Endothelial cell of umbilical vein (primary cell): ENCODE measurements around the gene TTI1. TPM values are rescaled to one million over a fixed set of nuclear protein-coding genes. Genes with fewer than 3 reads are reported as not detected.
A peak's percentile ranks its signal among the peaks of the same experiment; 100 is the strongest.

Experiments
- Bru-seq: library from RNA; stranded (reverse); fragments of 400-500 nt; gene quantifications from one replicate; lab custom pipeline; 2021; lab: Mats Ljungman, UMichigan
- BruChase-seq, 2 experiments: library from RNA; stranded (reverse); fragments of 400-500 nt; gene quantifications; one replicate each; lab custom pipeline; 2021; lab: Mats Ljungman, UMichigan
- BruUV-seq: library from RNA; stranded (reverse); fragments of 400-500 nt; replicated peaks from 2 replicates; lab custom pipeline; 2021; lab: Mats Ljungman, UMichigan
- CTCF ChIA-PET: fragments of 300-600, 350-600 bp; sonication (Branson Sonifier 250); formaldehyde crosslinking; loops from one replicate; lab custom pipeline; 2021; ENCODE audit warnings: antibody characterized with exemption, inconsistent platforms; lab: Charles Lee
- POLR2A ChIA-PET: fragments of 300-600, 350-600 bp; sonication (Branson Sonifier 250); formaldehyde crosslinking; loops from one replicate; lab custom pipeline; 2021; ENCODE audit warnings: antibody characterized with exemption, inconsistent platforms; lab: Charles Lee
- DNase-seq: peaks from one replicate; pipeline ENCODE4 v3.0.0-alpha.2; 2011; ENCODE audit warnings: low read depth, low spot score
- FAIRE-seq: peaks from 2 replicates; lab custom pipeline; 2011; peaks lifted over from hg19 to GRCh38; lab: Jason Lieb, UNC
- H2AFZ ChIP-seq: 2 replicates; pipeline ENCODE4 v1.6.0; 2012; ENCODE audit warnings: low read depth, low read length, control low read depth, inconsistent platforms
- H3K27ac ChIP-seq: 2 replicates; pipeline ENCODE4 v1.5.1; 2011; ENCODE audit warnings: low read depth, mild to moderate bottlenecking, control low read depth, low read length, moderate library complexity; ENCODE audit not compliant: insufficient read depth
- H3K27me3 ChIP-seq, 2 experiments: 2 replicates each; pipeline versions ENCODE4 v1.6.0 to v1.6.1; 2011; ENCODE audit warnings: low read length in 2 of 2, mixed read lengths in 1 of 2; ENCODE audit not compliant: control insufficient read depth in 2 of 2, insufficient read depth in 2 of 2
- H3K36me3 ChIP-seq, 2 experiments: 2 replicates in 1 of 2; 3 replicates in 1 of 2; pipeline ENCODE4 v1.5.1; 2011; ENCODE audit warnings: low read length in 2 of 2, mild to moderate bottlenecking in 1 of 2, moderate library complexity in 1 of 2; ENCODE audit not compliant: control insufficient read depth in 2 of 2, insufficient read depth in 2 of 2; ENCODE audit errors: extremely low read depth in 1 of 2
- H3K4me1 ChIP-seq: 3 replicates; pipeline ENCODE4 v1.5.1; 2011; ENCODE audit warnings: mild to moderate bottlenecking, low read length; ENCODE audit not compliant: control insufficient read depth, insufficient read depth; ENCODE audit errors: extremely low read depth
- H3K4me2 ChIP-seq: 2 replicates; pipeline ENCODE4 v1.6.1; 2011; ENCODE audit warnings: low read length, control low read depth, mixed read lengths; ENCODE audit not compliant: insufficient read depth
- H3K4me3 ChIP-seq, 3 experiments: fragments of 200-600 bp in 1 of 3; sonication (generic), shearing (Covaris generic) in 1 of 3; replicated peaks in 1 of 3; 2 replicates each; pipeline ENCODE4 v1.5.1; 2011 to 2016; ENCODE audit warnings: control low read depth in 3 of 3, low read length in 3 of 3, mild to moderate bottlenecking in 2 of 3, inconsistent platforms in 1 of 3, low read depth in 1 of 3, moderate library complexity in 1 of 3; ENCODE audit not compliant: insufficient read depth in 1 of 3
- H3K79me2 ChIP-seq: 2 replicates; pipeline ENCODE4 v1.6.0; 2012; ENCODE audit warnings: low read length, inconsistent platforms; ENCODE audit not compliant: control insufficient read depth, insufficient read depth
- H3K9ac ChIP-seq: replicated peaks from 2 replicates; pipeline ENCODE3; 2011; ENCODE audit warnings: low read length, control low read depth; ENCODE audit not compliant: insufficient read depth; ENCODE audit errors: extremely low read depth
- H3K9me1 ChIP-seq: replicated peaks from 3 replicates; pipeline ENCODE4 v1.6.0; 2011; ENCODE audit warnings: mild to moderate bottlenecking, low read length; ENCODE audit not compliant: control insufficient read depth, insufficient read depth; ENCODE audit errors: extremely low read depth
- H3K9me3 ChIP-seq: replicated peaks from 2 replicates; pipeline ENCODE4 v1.5.1; 2012; ENCODE audit warnings: low read length, inconsistent platforms; ENCODE audit not compliant: control insufficient read depth, insufficient read depth
- H4K20me1 ChIP-seq: replicated peaks from 2 replicates; pipeline ENCODE3; 2011; ENCODE audit warnings: mild to moderate bottlenecking, low read length; ENCODE audit not compliant: control insufficient read depth, insufficient read depth; ENCODE audit errors: extremely low read depth
- CTCF ChIP-seq, 2 donors: IDR thresholded peaks; 1 replicate in 1 of 2; 2 replicates in 1 of 2; pipeline ENCODE4 v1.5.1; 2011; ENCODE audit warnings: low read length in 2 of 2, mild to moderate bottlenecking in 2 of 2, moderate library complexity in 2 of 2, control low read depth in 1 of 2, inconsistent platforms in 1 of 2, low read depth in 1 of 2; ENCODE audit not compliant: insufficient read depth in 1 of 2; ENCODE audit errors: extremely low read depth in 1 of 2
- FOS ChIP-seq: IDR thresholded peaks from 2 replicates; pipeline ENCODE4 v1.6.1; 2011; ENCODE audit warnings: mild to moderate bottlenecking, low read length, moderate library complexity, borderline replicate concordance; ENCODE audit not compliant: insufficient read depth
- GATA2 ChIP-seq: IDR thresholded peaks from 2 replicates; pipeline ENCODE4 v1.7.0; 2011; ENCODE audit warnings: low read depth, mild to moderate bottlenecking, moderate library complexity, mixed read lengths, low read length; ENCODE audit not compliant: insufficient read length, insufficient read depth
- MAX ChIP-seq: IDR thresholded peaks from 2 replicates; pipeline ENCODE4 v1.6.1; 2011; ENCODE audit not compliant: insufficient read depth, insufficient read length
- MYC ChIP-seq: IDR thresholded peaks from one replicate; pipeline ENCODE4 v1.6.1; 2011; ENCODE audit warnings: mild to moderate bottlenecking, low read depth, low read length
- POLR2A ChIP-seq: IDR thresholded peaks from 2 replicates; pipeline ENCODE4 v1.6.1; 2012; ENCODE audit warnings: low read depth, mild to moderate bottlenecking, control low read depth, low read length
- POLR2AphosphoS5 ChIP-seq: IDR thresholded peaks from 2 replicates; pipeline ENCODE4 v1.6.1; 2012; ENCODE audit warnings: low read depth, mild to moderate bottlenecking, control low read depth, low read length, moderate library complexity; ENCODE audit not compliant: insufficient read depth
- dilution Hi-C: fragments of 300-500 bp; cut with MboI; formaldehyde crosslinking; loops from one replicate; pipeline ENCODE4 v1.15.0; 2019; ENCODE audit warnings: low sequenced_read_pairs; ENCODE audit not compliant: extremely low pct_ligation_motif_present
- intact Hi-C: fragments of 100-400 bp; cut with micrococcal nuclease; formaldehyde crosslinking; loops from one replicate; pipeline ENCODE4 v1.10.0; 2022
- long read RNA-seq: library from polyadenylated mRNA; stranded (forward); transcript quantifications from one replicate; pipeline ENCODE4 v2.0.0, GENCODE V29; 2021
- polyA minus RNA-seq, 3 experiments: library from RNA; depleted of rRNA, polyadenylated mRNA; stranded (reverse); fragments of >200 nt; gene quantifications; 1 replicate in 1 of 3; 2 replicates in 2 of 3; pipeline ENCODE4 v1.2.3, GENCODE V29; 2011
- polyA plus RNA-seq, 4 experiments: library from polyadenylated mRNA; depleted of rRNA in 3 of 4; stranded (reverse) in 3 of 4; unstranded in 1 of 4; fragments of >200 nt; gene quantifications; 2 replicates each; pipeline versions ENCODE4 v1.2.1 to v1.2.3, GENCODE V29; 2011 to 2012; ENCODE audit warnings: missing spikeins in 1 of 4
- total RNA-seq: library from RNA; stranded (reverse); gene quantifications from 2 replicates; pipeline ENCODE4 v1.2.3, GENCODE V29; 2021

Gene TTI1
- total RNA-seq (21.4 and 23.2 TPM in 2 replicates), polyA plus RNA-seq (13.2 and 13.5 TPM in 2 replicates), polyA minus RNA-seq (37.5 and 40.6 TPM in 2 replicates), Bru-seq, nascent RNA (percentile 75 among the genes with signal in this experiment), BruChase-seq, experiment 1, labeled RNA remaining after a 6-hour chase (percentile 63 among the genes with signal in this experiment), BruChase-seq, experiment 2, labeled RNA remaining after a 2-hour chase (percentile 71 among the genes with signal in this experiment)
- 12.5 and 13.7 TPM in 2 replicates for polyA plus RNA-seq (2011; cell fraction: cytosol; rRNA removed)
- polyA plus RNA-seq (2011; cell fraction: nucleus; rRNA removed), result 18.0 and 19.7 TPM in 2 replicates
- 15.3 and 20.3 TPM in 2 replicates for polyA plus RNA-seq (2012)
- 35.0 TPM for polyA minus RNA-seq (2011; cell fraction: cytosol; rRNA and poly(A)+ RNA removed)
- 25.1 and 40.8 TPM in 2 replicates for polyA minus RNA-seq (2011; cell fraction: nucleus; rRNA and poly(A)+ RNA removed)
- long read RNA-seq, transcript TTI1-202 (9 exons, 3,958 nt), result minor isoform, 5 of 57 reads
- long read RNA-seq, transcript TTI1-201 (8 exons, 3,825 nt), result major isoform, 37 of 57 reads
- long read RNA-seq, partial matches to known transcripts, result 5 of 57 reads
- long read RNA-seq, other reads (novel, unspliced or antisense), result 6 of 57 reads

GRCh38 chr20:38033330-38034107 lies at the start of gene TTI1, which contains the start of gene RPRD1B:
TSS of gene TTI1 (minus strand) at chr20:38033456. CDS start at chr20:38013816, 19,640 bp downstream.
TSS of gene RPRD1B (plus strand) at chr20:38033746. CDS start at chr20:38033948, 202 bp downstream.
- ChIA-PET CTCF (interaction anchor here (0.8 to 2.0 kb wide), 8 partner anchors 10 to 418 kb away, joined by 3 to 15 read pairs (median 4); no protein-coding TSS in a partner anchor), POLR2A (interaction anchor here (0.6 to 0.9 kb wide), 2 partner anchors 11 to 1460 kb away, joined by 3 read pairs; partner anchors contain the start of gene TGIF2)
- peak; percentile 94 for FAIRE-seq
- H2AFZ ChIP-seq, result peak within 1 kb of the TSS; percentile 73
- no peaks in the 10 kb centered on the region for H3K9me1 ChIP-seq
- no peaks in the 10 kb centered on the region for H3K27me3 ChIP-seq
- BruUV-seq, result TSS peak; percentile 43
- peaks cover 87% of the 10 kb centered on the region for H3K79me2 ChIP-seq
- TF ChIP-seq POLR2AphosphoS5 (peak; percentile 71), MYC (no peak), POLR2A (peak; percentile 78)
- peak; percentile 92 for DNase-seq
- peak within 1 kb of the TSS; percentile 73 for H3K4me2 ChIP-seq
- peaks cover 31% of the 10 kb centered on the region for H3K4me1 ChIP-seq
- peak within 1 kb of the TSS; percentile 75 for H3K27ac ChIP-seq
- dilution Hi-C loops, result no loop called here
- H3K4me3 ChIP-seq, result peak within 1 kb of the TSS; percentile 39 to 74 (median 64)
- peaks cover 1 to 4% of the 10 kb centered on the region in 2 experiments for H3K36me3 ChIP-seq
- H4K20me1 ChIP-seq, result no peaks in the 10 kb centered on the region
- no peaks in the 10 kb centered on the region for H3K9me3 ChIP-seq
- peak within 1 kb of the TSS; percentile 84 for H3K9ac ChIP-seq
- intact Hi-C loops, result no loop called here

- Histone ChIP-seq H3K27ac (no peak overlapping the region), H3K9me1 (no peaks in the 10 kb centered on the region), H3K4me3 (no peak overlapping the region), H3K9ac (no peak overlapping the region), H3K9me3 (no peaks in the 10 kb centered on the region), H3K79me2 (peaks cover 19% of the 10 kb centered on the region), H3K4me1 (peaks cover 21% of the 10 kb centered on the region), H3K36me3 (peaks cover 0 to 2% of the 10 kb centered on the region in 2 experiments), H4K20me1 (no peaks in the 10 kb centered on the region), H3K4me2 (no peak overlapping the region), H2AFZ (no peak overlapping the region), H3K27me3 (no peaks in the 10 kb centered on the region)
- no peak for FAIRE-seq
- intact Hi-C loops (no loop called here), dilution Hi-C loops (no loop called here)
- no TSS peak for BruUV-seq
- ChIA-PET POLR2A (no interaction called here), CTCF (interaction anchor here (0.6 to 3.9 kb wide), 9 partner anchors 7 to 139 kb away, joined by 3 to 53 read pairs (median 5); no protein-coding TSS in a partner anchor)
- no peak for TF ChIP-seq CTCF (IDR thresholded peaks at IDR 0.05; ENCODE audit: extremely low read depth in 1 of 2, insufficient read depth in 1 of 2, low read depth in 1 of 2, low read length in 2 of 2)
- TF ChIP-seq GATA2, result no peak
- TF ChIP-seq MAX, result no peak
- TF ChIP-seq FOS, result no peak
- no peak for DNase-seq
These were observed 49.6 kb upstream of the TTI1 start for GRCh38 chr20:38082894-38083293.
